COLO829 (cell line): ENCODE data around the gene ATP4A.
A peak's percentile ranks its signal among the peaks of the same experiment; 100 is the strongest.

Source experiments
- DNase-seq: peaks from one replicate; pipeline ENCODE4 v3.0.0; 2012; ENCODE audit warnings: low spot score

Gene ATP4A

GRCh38 chr19:35549174-35549788 lies 14.2 kb downstream of the ATP4A start:
- DNase-seq = peak; percentile 75

- no peak for DNase-seq
Observed at GRCh38 chr19:35546532-35546931, 16.9 kb downstream of the ATP4A start.

GRCh38 chr19:35545855-35546381 lies 17.5 kb downstream of the ATP4A start:
- DNase-seq = no peak

GRCh38 chr19:35545001-35545854 lies 18.2 kb downstream of the ATP4A start, which contains the start of gene TMEM147:
TSS of gene TMEM147 (plus strand) at chr19:35545626. CDS start at chr19:35545740, 114 bp downstream.
- peak; percentile 95 for DNase-seq

- DNase-seq = no peak
Observed at GRCh38 chr19:35544110-35544802, 19.2 kb downstream of the ATP4A start.

- no peak for DNase-seq
Observed at GRCh38 chr19:35543280-35544109, 20.0 kb downstream of the ATP4A start.

- DNase-seq = no peak
Observed at GRCh38 chr19:35542209-35542608, 21.2 kb downstream of the ATP4A start.

GRCh38 chr19:35540356-35540927 lies 23.0 kb downstream of the ATP4A start:
- DNase-seq = no peak

GRCh38 chr19:35539850-35540249 lies 23.6 kb downstream of the ATP4A start:
- no peak for DNase-seq

GRCh38 chr19:35539314-35539713 lies 24.1 kb downstream of the ATP4A start:
- DNase-seq = no peak

- DNase-seq = no peak
Observed at GRCh38 chr19:35534803-35535480, 28.5 kb downstream of the ATP4A start.

GRCh38 chr19:35533822-35534392 lies 29.6 kb downstream of the ATP4A start:
- no peak for DNase-seq

GRCh38 chr19:35533201-35533821 lies 30.1 kb downstream of the ATP4A start, which contains the start of gene GAPDHS:
TSS of gene GAPDHS (plus strand) at chr19:35533456. CDS start at chr19:35533528, 72 bp downstream.
- DNase-seq = no peak

GRCh38 chr19:35531291-35531690 lies 32.2 kb downstream of the ATP4A start:
- DNase-seq = no peak

- DNase-seq = no peak
Observed at GRCh38 chr19:35529241-35530218, 33.9 kb downstream of the ATP4A start.

- DNase-seq = no peak
Observed at GRCh38 chr19:35528218-35529038, 35.0 kb downstream of the ATP4A start, which contains the start of gene SBSN. TSS of gene SBSN (minus strand) at chr19:35528311. CDS start at chr19:35528281, 30 bp downstream.

GRCh38 chr19:35525873-35526272 lies 37.6 kb downstream of the ATP4A start:
- no peak for DNase-seq
